Measurements from ENCODE around the gene NFYA. TPM values are rescaled to one million over a fixed set of nuclear protein-coding genes. Genes with fewer than 3 reads are reported as not detected.
A peak's percentile ranks its signal among the peaks of the same experiment; 100 is the strongest.

Gene NFYA
- total and polyA plus RNA-seq, 2 of the 13 experiments (the other 11 are each of a cell fraction or from before 2014, with no cell fraction given), result 16.0 to 22.9 TPM

GRCh38 chr6:41065550-41066026 is 7.2 kb upstream of the NFYA start (continued):
- TF ChIP-seq ZNF446 (CRISPR knock-in tag; IDR thresholded peaks at IDR 0.05), result no peak
- no peak for TF ChIP-seq GABPA (IDR thresholded peaks at IDR 0.05; ENCODE audit: low read depth, low read length)
- TF ChIP-seq GABPA (CRISPR knock-in tag; IDR thresholded peaks at IDR 0.05; ENCODE audit: low read depth), result peak; percentile 18; the same call in 1 of the 2 replicates
- TF ChIP-seq ZNF367 (CRISPR knock-in tag; IDR thresholded peaks at IDR 0.05; ENCODE audit: borderline replicate concordance), result no peak
- no peak for TF ChIP-seq POLR2A (IDR thresholded peaks at IDR 0.05; ENCODE audit: insufficient read depth in 1 of 2, low read depth in 2 of 2, low read length in 2 of 2)
- TF ChIP-seq ZFP1 (CRISPR knock-in tag; IDR thresholded peaks at IDR 0.05), result peak; percentile 80
- no peak for TF ChIP-seq FIP1L1 (IDR thresholded peaks at IDR 0.05; ENCODE audit: borderline replicate concordance, insufficient read depth, low read depth, low read length)
- no peak for TF ChIP-seq ZNF83 (CRISPR knock-in tag; IDR thresholded peaks at IDR 0.05; ENCODE audit: borderline replicate concordance)
- 0 out of 2 replicates have a peak, but pooled peaks have one; percentile 29 for TF ChIP-seq ZNF564 (CRISPR knock-in tag; IDR thresholded peaks at IDR 0.05)
- peak; percentile 30; the same call in 1 of the 2 replicates for TF ChIP-seq GATAD1 (CRISPR knock-in tag; IDR thresholded peaks at IDR 0.05)
- TF ChIP-seq ZNF44 (CRISPR knock-in tag; IDR thresholded peaks at IDR 0.05), result no peak
- TF ChIP-seq ZNF570 (CRISPR knock-in tag; IDR thresholded peaks at IDR 0.05; ENCODE audit: borderline replicate concordance), result no peak
- TF ChIP-seq, protein P1, sequence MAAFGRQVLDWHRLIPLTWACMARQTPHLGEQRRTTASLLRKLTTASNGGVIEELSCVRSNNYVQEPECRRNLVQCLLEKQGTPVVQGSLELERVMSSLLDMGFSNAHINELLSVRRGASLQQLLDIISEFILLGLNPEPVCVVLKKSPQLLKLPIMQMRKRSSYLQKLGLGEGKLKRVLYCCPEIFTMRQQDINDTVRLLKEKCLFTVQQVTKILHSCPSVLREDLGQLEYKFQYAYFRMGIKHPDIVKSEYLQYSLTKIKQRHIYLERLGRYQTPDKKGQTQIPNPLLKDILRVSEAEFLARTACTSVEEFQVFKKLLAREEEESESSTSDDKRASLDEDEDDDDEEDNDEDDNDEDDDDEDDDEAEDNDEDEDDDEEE (CRISPR knock-in tag; IDR thresholded peaks at IDR 0.05), result no peak
- TF ChIP-seq ZNF253 (CRISPR knock-in tag; IDR thresholded peaks at IDR 0.05; ENCODE audit: borderline replicate concordance), result no peak
- TF ChIP-seq, protein P2, sequence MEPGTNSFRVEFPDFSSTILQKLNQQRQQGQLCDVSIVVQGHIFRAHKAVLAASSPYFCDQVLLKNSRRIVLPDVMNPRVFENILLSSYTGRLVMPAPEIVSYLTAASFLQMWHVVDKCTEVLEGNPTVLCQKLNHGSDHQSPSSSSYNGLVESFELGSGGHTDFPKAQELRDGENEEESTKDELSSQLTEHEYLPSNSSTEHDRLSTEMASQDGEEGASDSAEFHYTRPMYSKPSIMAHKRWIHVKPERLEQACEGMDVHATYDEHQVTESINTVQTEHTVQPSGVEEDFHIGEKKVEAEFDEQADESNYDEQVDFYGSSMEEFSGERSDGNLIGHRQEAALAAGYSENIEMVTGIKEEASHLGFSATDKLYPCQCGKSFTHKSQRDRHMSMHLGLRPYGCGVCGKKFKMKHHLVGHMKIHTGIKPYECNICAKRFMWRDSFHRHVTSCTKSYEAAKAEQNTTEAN (CRISPR knock-in tag; conservative IDR thresholded peaks at IDR 0.05), result peak; percentile 61; the same call in 1 of the 2 replicates
- TF ChIP-seq TEF (CRISPR knock-in tag; IDR thresholded peaks at IDR 0.05), result no peak
- TF ChIP-seq XBP1 (CRISPR knock-in tag; IDR thresholded peaks at IDR 0.05), result no peak
- no peak for TF ChIP-seq DNMT3B (CRISPR knock-in tag; conservative IDR thresholded peaks at IDR 0.05)
- peak; percentile 76; the same call in 1 of the 2 replicates for TF ChIP-seq KLF6 (CRISPR knock-in tag; IDR thresholded peaks at IDR 0.05)
- TF ChIP-seq KDM1A (CRISPR knock-in tag; IDR thresholded peaks at IDR 0.05), result no peak
- no peak for TF ChIP-seq ZNF660 (CRISPR knock-in tag; IDR thresholded peaks at IDR 0.05; ENCODE audit: borderline replicate concordance, low read depth)
- no peak for TF ChIP-seq PHB2 (IDR thresholded peaks at IDR 0.05; ENCODE audit: partially characterized antibody)
- TF ChIP-seq, protein P3, sequence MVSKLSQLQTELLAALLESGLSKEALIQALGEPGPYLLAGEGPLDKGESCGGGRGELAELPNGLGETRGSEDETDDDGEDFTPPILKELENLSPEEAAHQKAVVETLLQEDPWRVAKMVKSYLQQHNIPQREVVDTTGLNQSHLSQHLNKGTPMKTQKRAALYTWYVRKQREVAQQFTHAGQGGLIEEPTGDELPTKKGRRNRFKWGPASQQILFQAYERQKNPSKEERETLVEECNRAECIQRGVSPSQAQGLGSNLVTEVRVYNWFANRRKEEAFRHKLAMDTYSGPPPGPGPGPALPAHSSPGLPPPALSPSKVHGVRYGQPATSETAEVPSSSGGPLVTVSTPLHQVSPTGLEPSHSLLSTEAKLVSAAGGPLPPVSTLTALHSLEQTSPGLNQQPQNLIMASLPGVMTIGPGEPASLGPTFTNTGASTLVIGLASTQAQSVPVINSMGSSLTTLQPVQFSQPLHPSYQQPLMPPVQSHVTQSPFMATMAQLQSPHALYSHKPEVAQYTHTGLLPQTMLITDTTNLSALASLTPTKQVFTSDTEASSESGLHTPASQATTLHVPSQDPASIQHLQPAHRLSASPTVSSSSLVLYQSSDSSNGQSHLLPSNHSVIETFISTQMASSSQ (IDR thresholded peaks at IDR 0.05; ENCODE audit: low read depth), result peak; percentile 59; the same call in 1 of the 2 replicates
- TF ChIP-seq, protein P3 (CRISPR knock-in tag; IDR thresholded peaks at IDR 0.05; ENCODE audit: borderline replicate concordance), result peak; percentile 79; the same call in 1 of the 2 replicates
- no peak for TF ChIP-seq ZFP62 (CRISPR knock-in tag; IDR thresholded peaks at IDR 0.05)
- TF ChIP-seq CAMTA2 (CRISPR knock-in tag; IDR thresholded peaks at IDR 0.05; ENCODE audit: borderline replicate concordance), result no peak
- no peak for TF ChIP-seq ADNP (CRISPR knock-in tag; IDR thresholded peaks at IDR 0.05)
